GM21723 (cell line): ENCODE results near the gene HEXIM1.

Experiments
- ATAC-seq: cut with Tn5 transposase; IDR thresholded peaks from one replicate; pipeline ENCODE4 v1.9.1; 2021; ENCODE audit warnings: mild to moderate bottlenecking, moderate library complexity; ENCODE audit not compliant: unreplicated experiment

HEXIM1 gene

GRCh38 chr17:45144199-45145034 is 3.9 kb upstream of the HEXIM1 start:
- ATAC-seq: no peak

GRCh38 chr17:45145035-45145389 is 3.3 kb upstream of the HEXIM1 start:
- ATAC-seq: no peak

- no peak for ATAC-seq
Measured at GRCh38 chr17:45146166-45146565, 2.1 kb upstream of the HEXIM1 start.

GRCh38 chr17:45146592-45146889 is 1.7 kb upstream of the HEXIM1 start:
- no peak for ATAC-seq

GRCh38 chr17:45146890-45147580 is 1.2 kb upstream of the HEXIM1 start:
- ATAC-seq: no peak

GRCh38 chr17:45147581-45148182 is 593 bp upstream of the HEXIM1 start:
- ATAC-seq: no peak

GRCh38 chr17:45149037-45149668 is 878 bp downstream of the HEXIM1 start:
- peak; percentile 40 for ATAC-seq

- peak; percentile 16 for ATAC-seq
Measured at GRCh38 chr17:45149669-45150664, 1.7 kb downstream of the HEXIM1 start.

GRCh38 chr17:45150911-45151809 is 2.9 kb downstream of the HEXIM1 start:
- ATAC-seq: no peak

- no peak for ATAC-seq
Measured at GRCh38 chr17:45155029-45155428, 6.8 kb downstream of the HEXIM1 start.

- ATAC-seq: no peak
Measured at GRCh38 chr17:45155483-45155882, 7.2 kb downstream of the HEXIM1 start.

- no peak for ATAC-seq
Measured at GRCh38 chr17:45156242-45156641, 8.0 kb downstream of the HEXIM1 start.

- peak; percentile 29 for ATAC-seq
Measured at GRCh38 chr17:45160447-45161287, 12.4 kb downstream of the HEXIM1 start.

GRCh38 chr17:45161288-45162024 is 13.2 kb downstream of the HEXIM1 start, which contains the start of gene HEXIM2:
HEXIM2 (plus strand) TSS chr17:45161875; CDS start chr17:45162794, 919 bp downstream.
- ATAC-seq: peak; percentile 84

- no peak for ATAC-seq
Measured at GRCh38 chr17:45162025-45162687, 13.9 kb downstream of the HEXIM1 start.

GRCh38 chr17:45164734-45165269 is 16.5 kb downstream of the HEXIM1 start:
- no peak for ATAC-seq
